GM12801 (cell line): ENCODE measurements around the gene DGKI.

Experiments used
- TF ChIP-seq, protein P1 (sequence below): IDR thresholded peaks from one replicate; pipeline ENCODE4 v1.5.1; 2011; ENCODE audit warnings: control low read depth; ENCODE audit not compliant: insufficient read length; ENCODE audit errors: extremely low read depth

DGKI gene

DNA sequence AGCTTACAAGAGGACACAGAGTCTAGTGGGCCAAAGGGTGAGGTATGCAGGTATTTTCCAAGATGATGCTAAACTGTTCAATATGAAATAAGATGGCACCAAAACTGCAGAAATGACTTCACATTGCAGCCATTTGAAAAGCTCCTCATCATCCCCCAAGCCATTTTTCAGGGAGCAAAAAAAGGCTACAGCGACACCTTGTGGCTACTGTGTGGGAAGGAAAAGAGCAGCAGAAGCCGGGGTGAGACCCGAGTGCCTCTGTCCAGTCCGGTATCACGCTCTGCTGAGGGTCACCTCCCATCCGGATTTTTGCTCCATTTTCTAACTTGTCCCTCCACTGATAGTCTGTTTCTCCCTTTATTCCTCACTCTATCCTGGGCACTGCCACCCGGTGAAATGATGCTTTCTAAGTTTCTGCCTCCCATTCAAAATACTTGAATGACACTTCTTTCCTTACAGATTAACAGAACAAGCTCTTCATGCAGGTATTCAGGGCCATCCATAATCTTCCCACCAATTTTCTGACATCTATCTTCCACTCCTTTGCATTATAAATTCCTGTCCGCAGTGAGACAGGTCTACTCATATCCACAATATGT is 220.2 kb downstream of the DGKI start:
- TF ChIP-seq, protein P1, sequence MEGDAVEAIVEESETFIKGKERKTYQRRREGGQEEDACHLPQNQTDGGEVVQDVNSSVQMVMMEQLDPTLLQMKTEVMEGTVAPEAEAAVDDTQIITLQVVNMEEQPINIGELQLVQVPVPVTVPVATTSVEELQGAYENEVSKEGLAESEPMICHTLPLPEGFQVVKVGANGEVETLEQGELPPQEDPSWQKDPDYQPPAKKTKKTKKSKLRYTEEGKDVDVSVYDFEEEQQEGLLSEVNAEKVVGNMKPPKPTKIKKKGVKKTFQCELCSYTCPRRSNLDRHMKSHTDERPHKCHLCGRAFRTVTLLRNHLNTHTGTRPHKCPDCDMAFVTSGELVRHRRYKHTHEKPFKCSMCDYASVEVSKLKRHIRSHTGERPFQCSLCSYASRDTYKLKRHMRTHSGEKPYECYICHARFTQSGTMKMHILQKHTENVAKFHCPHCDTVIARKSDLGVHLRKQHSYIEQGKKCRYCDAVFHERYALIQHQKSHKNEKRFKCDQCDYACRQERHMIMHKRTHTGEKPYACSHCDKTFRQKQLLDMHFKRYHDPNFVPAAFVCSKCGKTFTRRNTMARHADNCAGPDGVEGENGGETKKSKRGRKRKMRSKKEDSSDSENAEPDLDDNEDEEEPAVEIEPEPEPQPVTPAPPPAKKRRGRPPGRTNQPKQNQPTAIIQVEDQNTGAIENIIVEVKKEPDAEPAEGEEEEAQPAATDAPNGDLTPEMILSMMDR = no peak

DNA sequence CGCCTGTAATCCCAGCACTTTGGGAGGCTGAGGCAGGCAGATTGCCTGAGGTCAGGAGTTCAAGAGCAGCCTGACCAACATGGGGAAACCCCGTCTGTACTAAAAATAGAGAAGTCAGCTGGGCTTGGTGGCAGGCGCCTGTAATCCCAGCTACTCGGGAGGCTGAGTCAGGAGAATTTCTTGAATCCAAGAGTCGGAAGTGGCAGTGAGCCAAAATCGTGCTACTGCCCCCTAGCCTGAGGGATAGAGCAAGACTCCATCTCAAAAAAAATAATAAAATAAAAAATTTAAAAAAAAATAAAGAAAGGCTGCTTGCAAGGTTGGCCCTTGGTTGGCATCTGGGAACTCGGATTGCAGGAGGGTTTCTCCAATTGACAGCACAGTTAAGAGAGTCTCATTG is 221.6 kb downstream of the DGKI start:
- TF ChIP-seq, protein P1 = no peak

DNA sequence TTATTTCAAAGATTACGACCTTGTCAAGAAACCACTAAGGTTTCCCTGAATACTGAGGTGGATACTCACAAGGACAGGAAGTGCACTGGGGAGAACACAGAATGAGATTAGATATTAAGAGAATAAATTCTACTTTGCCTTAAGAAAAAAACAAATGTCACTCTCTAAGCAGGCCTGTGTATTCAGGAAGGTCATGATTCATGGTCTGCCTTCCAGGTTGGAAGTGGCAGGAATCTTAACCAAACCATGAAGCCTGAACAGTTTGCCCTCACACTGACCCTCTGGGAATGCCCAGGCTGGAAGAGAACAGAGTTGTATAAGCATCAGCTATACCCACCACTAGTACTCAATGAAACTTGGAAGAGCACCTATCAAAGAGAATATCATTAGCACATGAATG is 227.6 kb downstream of the DGKI start:
- TF ChIP-seq, protein P1 = no peak

DNA sequence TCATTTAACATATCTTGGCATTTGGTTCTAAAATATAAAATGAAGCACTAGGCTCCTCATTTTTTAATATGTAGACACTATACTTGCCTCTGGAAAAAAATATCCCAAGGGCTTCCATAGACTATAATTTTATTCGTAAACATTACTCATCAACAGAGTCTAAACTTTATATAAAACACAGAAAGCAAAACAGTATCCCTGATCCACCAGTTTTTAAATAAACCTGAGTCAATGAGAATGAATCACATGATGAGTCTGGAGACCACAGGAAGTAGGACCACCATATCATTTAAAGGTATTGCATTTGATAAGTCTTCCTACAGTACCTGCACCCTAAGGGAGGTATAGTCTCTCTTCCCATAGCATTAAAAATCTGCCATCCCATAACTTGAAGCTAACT is 228.0 kb downstream of the DGKI start:
- TF ChIP-seq, protein P1 = no peak

DNA sequence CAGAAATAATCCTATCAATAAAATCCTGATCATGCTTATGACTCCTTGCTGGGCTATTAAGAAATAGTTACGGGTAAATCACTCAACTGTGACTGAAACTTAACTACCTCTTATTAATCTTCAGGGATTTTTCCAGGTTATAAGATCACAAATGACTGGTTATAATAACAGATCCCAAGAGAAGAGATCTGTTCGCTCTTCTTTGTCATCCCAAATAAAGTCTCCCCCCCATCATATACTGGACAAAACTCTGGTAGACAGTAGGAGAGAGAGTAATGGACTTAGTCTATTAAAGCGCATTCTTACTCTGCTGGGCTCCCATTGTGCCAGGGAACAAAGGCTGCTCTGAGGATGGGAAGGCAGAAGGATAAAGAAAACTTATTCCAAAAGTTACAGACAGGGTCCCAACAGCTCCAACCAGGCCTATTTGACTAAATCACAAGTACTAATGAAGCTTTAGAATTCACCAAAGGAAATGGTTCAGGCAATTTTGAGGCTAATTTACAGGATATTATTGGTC is 233.7 kb downstream of the DGKI start:
- TF ChIP-seq, protein P1 = no peak

DNA sequence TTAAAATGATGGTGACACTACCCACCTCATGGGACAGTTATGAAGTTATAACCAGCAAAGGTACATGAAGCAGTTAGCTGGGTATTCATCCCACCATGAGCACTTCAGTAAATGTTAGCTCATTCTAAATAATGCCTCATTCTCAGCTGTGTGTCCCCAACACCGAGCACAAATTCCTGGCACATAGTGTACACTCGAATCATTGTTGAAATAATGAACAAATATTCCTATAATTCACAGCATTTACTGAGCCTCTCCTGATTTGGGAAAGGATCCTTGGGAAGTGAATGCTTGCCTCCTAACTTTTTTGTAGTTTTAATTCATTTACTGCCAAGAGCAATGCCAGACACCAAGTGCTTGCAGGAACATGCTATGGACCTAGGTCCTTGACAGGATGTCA is 235.2 kb downstream of the DGKI start:
- TF ChIP-seq, protein P1 = no peak

DNA sequence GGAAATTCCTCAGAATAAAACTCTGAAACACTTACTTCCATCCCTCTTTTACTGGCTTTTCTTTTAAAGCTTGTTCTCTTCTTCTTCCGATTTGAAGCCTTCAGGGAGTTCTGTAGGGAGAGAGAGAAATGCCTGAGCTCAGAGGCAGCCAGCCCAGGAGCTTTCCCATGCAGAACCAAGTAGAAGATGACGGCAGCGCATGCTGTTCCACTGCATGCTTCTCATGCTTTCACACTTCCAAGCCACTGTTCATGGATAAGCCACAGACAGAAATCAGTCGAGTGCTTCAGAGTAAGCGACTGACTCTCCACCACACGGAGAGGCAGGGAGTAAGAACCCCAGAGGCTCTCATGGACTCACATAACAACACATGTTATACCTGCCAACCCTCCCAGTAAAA is 237.3 kb downstream of the DGKI start:
- TF ChIP-seq, protein P1 = no peak
